ENCODE results near the gene NPAS3.

The NPAS3 gene

DNA sequence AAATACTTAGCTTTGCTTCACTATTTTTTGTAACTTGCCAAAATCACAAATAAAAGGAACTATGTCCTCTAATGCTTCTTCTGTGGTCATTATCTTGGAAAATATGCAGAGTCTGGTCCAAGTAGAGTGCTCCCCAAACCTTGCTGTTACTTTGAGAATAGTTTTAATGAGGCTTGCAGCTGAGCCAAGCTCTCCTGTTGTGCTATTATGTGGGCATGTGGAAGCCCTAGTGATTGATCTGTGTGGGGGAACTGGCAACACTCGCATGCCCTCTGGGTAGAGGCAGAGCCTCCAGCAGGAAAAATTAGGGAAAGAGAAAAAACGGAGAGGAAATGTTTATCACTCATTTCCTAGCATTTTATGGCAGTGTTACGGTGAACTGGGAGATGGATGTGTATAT lies 539.1 kb downstream of the NPAS3 start:
- Histone ChIP-seq H3K36me3 (ENCODE audit: insufficient read depth, low read length) (no peaks in the 10 kb centered on the region), H3F3A (ENCODE audit: low read depth) (no peaks in the 10 kb centered on the region), H3K9ac (ENCODE audit: low read depth, low read length, poor library complexity, severe bottlenecking) (no peak overlapping the region), H3K4me1 (ENCODE audit: insufficient read depth, low read length, poor library complexity, severe bottlenecking) (peaks cover 9% of the 10 kb centered on the region), H2AFZ (ENCODE audit: low read length) (no peak overlapping the region), H3K27me3 (ENCODE audit: insufficient read depth, low read length, poor library complexity, severe bottlenecking) (no peaks in the 10 kb centered on the region), H3K9me3 (ENCODE audit: insufficient read depth, low read depth, low read length) (no peaks in the 10 kb centered on the region), H3K79me2 (ENCODE audit: insufficient read depth, low read length) (no peaks in the 10 kb centered on the region), H3K9me2 (replicated peaks; ENCODE audit: low read depth, low read length) (no peaks in the 10 kb centered on the region), H3K4me2 (ENCODE audit: low read depth, low read length, poor library complexity, severe bottlenecking) (no peak overlapping the region), H4K20me1 (ENCODE audit: insufficient read depth, low read length, poor library complexity, severe bottlenecking) (no peaks in the 10 kb centered on the region), H3K4me3 (ENCODE audit: low read length, poor library complexity, severe bottlenecking) (no peak overlapping the region)
- TF ChIP-seq CTCF (conservative IDR thresholded peaks at IDR 0.05; ENCODE audit: low read length) (no peak), EZH2phosphoT487 (IDR thresholded peaks at IDR 0.05; ENCODE audit: borderline replicate concordance) (no peak)

DNA sequence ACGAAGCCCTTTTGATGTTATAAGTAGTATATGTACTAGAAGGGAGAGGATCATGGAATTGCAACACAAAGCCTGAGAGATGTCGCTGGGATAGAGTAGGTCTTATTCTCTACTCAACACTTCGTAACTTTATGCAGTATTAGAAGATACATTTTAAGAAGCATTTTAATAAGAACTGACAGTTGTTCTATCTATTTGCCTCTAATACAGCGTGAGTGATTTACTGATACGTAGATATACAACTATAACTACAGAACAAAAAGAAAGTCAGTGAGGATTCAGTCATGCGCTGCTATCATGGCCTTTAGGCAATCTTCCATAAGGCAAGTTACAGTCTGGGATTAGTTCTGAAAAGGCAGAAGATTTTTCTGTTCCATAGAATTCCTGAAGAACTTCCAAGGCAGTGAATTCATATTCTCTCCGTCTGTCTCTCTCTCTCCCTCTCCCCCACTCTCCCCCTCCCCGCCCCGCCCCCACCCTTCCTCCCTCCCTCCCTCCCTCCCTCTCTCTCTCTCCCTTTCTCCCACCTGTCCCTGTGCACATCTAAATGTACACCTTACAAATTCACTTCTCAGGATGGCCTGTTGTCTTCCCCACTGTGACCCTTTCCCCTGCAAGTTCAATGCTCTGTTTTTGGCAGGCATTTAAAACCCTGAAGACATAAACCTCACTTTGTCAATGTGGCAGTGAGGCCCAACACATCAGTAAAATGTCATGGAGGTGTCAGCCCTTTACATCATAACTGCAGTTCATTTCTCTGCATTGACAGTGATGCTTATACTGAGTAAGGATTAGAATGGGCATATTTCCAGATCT lies 541.6 kb downstream of the NPAS3 start:
- Histone ChIP-seq H3K9me3 (ENCODE audit: insufficient read depth, low read depth, low read length) (no peaks in the 10 kb centered on the region), H3K4me2 (ENCODE audit: low read depth, low read length, poor library complexity, severe bottlenecking) (no peak overlapping the region), H3F3A (ENCODE audit: low read depth) (no peaks in the 10 kb centered on the region; the same call in 1 of the 2 replicates), H3K36me3 (ENCODE audit: insufficient read depth, low read length) (no peaks in the 10 kb centered on the region), H4K20me1 (ENCODE audit: insufficient read depth, low read length, poor library complexity, severe bottlenecking) (no peaks in the 10 kb centered on the region), H3K27me3 (ENCODE audit: insufficient read depth, low read length, poor library complexity, severe bottlenecking) (no peaks in the 10 kb centered on the region), H3K4me3 (ENCODE audit: low read length, poor library complexity, severe bottlenecking) (no peak overlapping the region), H2AFZ (ENCODE audit: low read length) (no peak overlapping the region), H3K9me2 (replicated peaks; ENCODE audit: low read depth, low read length) (no peaks in the 10 kb centered on the region), H3K4me1 (ENCODE audit: insufficient read depth, low read length, poor library complexity, severe bottlenecking) (peaks cover 34% of the 10 kb centered on the region), H3K9ac (ENCODE audit: low read depth, low read length, poor library complexity, severe bottlenecking) (no peak overlapping the region), H3K79me2 (ENCODE audit: insufficient read depth, low read length) (no peaks in the 10 kb centered on the region)
- TF ChIP-seq CTCF (conservative IDR thresholded peaks at IDR 0.05; ENCODE audit: low read length) (no peak), EZH2phosphoT487 (IDR thresholded peaks at IDR 0.05; ENCODE audit: borderline replicate concordance) (no peak)

- no peaks in the 10 kb centered on the region for H3K79me2 ChIP-seq (ENCODE audit: insufficient read depth, low read length)
- H3K4me1 ChIP-seq (ENCODE audit: insufficient read depth, low read length, poor library complexity, severe bottlenecking): peaks cover 39% of the 10 kb centered on the region
- H3F3A ChIP-seq (ENCODE audit: low read depth): no peaks in the 10 kb centered on the region; the same call in 1 of the 2 replicates
- H3K9ac ChIP-seq (ENCODE audit: low read depth, low read length, poor library complexity, severe bottlenecking): no peak overlapping the region
- no peaks in the 10 kb centered on the region for H3K9me2 ChIP-seq (replicated peaks; ENCODE audit: low read depth, low read length)
- H3K4me3 ChIP-seq (ENCODE audit: low read length, poor library complexity, severe bottlenecking): no peak overlapping the region
- TF ChIP-seq CTCF (conservative IDR thresholded peaks at IDR 0.05; ENCODE audit: low read length) (no peak), EZH2phosphoT487 (IDR thresholded peaks at IDR 0.05; ENCODE audit: borderline replicate concordance) (no peak)
- H4K20me1 ChIP-seq (ENCODE audit: insufficient read depth, low read length, poor library complexity, severe bottlenecking): no peaks in the 10 kb centered on the region
- H2AFZ ChIP-seq (ENCODE audit: low read length): no peak overlapping the region
- H3K27me3 ChIP-seq (ENCODE audit: insufficient read depth, low read length, poor library complexity, severe bottlenecking): no peaks in the 10 kb centered on the region
- H3K4me2 ChIP-seq (ENCODE audit: low read depth, low read length, poor library complexity, severe bottlenecking): no peak overlapping the region
- no peaks in the 10 kb centered on the region for H3K9me3 ChIP-seq (ENCODE audit: insufficient read depth, low read depth, low read length)
- H3K36me3 ChIP-seq (ENCODE audit: insufficient read depth, low read length): no peaks in the 10 kb centered on the region
These were observed 542.2 kb downstream of the NPAS3 start for GRCh38 chr14:33480887-33481184.

Data from Loucy (cell line).